GM12873 (cell line): ENCODE measurements around the gene SLAMF9.

Experiments used
- CTCF ChIP-seq: IDR thresholded peaks from 2 replicates; pipeline ENCODE4 v1.5.1; 2012; ENCODE audit warnings: low read depth, mild to moderate bottlenecking, moderate library complexity, low read length, control low read depth; ENCODE audit not compliant: insufficient read depth; ENCODE audit errors: missing control alignments

SLAMF9 gene

DNA sequence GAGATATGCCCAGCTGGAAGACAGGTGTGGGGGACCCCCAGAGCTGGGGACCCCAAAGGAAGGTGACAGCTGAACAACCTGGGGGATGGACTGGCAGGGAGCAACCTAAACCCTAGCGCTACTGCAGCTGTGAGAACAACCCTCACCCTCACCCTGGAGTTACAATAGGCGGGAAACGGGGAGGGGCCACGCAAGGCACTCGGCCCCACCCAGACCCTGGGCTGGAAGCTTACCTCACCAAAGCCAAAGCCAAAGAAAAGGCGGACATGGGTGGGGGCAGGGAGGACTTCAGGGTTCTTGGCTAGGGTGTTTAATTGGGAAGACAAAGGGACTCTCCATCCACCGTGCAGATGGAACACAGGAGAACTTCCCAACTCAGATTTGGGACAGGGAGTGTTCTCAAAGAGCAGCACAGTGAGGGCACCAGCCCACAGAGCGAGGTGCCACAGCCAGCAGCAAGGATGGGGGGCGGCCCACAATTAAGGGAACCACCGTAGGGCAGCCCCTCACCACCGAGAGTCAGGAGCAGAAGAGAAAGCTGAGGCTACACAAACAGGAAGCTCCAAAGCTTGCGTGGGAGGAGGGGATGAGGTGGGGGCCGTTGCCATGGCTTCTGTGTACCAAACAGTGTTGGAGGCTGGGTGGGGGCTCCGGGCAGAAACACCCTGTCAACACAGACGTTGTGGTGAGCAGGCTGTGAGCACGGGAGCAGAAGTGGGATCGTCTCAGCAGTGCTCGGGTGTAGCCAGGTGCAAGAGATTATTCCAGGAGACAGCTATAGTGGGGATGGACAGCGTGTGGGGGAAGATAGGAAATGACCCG, 30.6 kb downstream of the SLAMF9 start:
- no peak for TF ChIP-seq CTCF

DNA sequence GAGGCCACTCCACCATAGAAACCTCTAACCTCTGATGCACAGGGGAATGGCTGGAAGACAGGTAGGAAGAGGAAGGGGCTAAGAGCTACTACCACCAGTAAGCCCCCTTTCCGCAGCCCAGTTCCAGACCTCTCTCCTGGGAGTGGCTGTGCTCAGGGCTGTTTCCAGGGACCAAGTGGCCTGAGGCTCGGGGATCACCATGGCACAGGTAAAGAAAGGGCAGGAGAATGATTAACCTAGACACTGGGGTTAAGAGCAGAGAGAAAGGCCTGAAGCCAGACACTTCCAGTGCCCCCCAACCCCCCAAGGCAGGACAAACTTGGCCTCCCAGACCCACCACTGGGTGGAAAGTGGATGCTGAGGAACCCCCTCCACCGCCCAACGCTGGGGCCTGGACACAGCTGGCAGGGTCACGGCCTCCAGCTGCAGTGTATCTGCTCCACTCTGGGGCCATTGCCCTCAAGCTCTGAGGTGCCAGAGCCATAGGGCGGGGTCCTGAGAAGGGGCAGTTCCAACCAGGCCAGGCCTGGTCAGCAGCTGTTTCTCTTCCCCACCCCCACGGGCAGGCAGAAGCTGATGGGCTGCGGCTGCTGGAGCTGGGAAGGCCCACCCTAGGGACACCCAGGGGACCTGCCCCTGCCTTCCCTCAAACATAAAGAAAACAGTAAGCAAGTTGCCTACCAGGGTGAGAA, 31.4 kb downstream of the SLAMF9 start:
- TF ChIP-seq CTCF: no peak

DNA sequence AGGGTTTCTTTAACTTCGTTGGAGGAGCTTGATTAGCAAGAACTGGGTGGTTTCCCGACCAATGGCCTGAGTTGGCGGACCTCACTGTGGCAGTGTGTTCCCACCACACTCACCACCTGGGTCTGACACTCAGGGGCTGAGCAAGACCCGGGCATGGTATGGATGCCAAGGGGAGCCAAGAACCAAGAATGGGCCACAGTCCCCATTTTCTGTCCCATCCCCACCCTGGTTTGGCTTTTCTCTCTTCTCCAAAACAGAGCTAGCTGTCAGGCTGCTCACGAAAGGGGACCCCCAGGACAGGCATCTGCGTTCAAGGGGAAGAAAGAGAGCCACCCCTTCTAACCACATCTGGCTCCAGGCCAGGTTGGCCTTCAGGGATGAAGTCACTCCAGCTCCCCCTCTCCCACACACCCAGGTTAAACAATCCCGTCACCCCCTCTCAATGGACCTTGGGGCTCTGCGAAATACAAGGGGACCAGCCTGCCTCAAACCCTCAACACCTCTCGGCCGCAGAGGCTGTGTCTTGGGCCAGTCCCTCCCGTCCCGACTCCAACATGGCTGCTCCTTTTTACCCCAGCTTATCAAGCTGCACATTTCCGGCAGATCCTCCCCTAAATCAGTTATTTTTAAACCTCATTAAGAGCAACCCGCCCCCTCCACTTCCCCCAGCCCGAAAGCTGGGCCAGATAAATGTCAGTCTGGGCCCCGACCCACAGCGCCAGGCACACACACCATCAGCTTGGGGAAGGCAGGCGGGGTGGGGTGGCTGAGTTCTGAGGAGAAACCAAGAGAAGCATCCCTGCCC, 32.1 kb downstream of the SLAMF9 start:
- TF ChIP-seq CTCF: no peak

DNA sequence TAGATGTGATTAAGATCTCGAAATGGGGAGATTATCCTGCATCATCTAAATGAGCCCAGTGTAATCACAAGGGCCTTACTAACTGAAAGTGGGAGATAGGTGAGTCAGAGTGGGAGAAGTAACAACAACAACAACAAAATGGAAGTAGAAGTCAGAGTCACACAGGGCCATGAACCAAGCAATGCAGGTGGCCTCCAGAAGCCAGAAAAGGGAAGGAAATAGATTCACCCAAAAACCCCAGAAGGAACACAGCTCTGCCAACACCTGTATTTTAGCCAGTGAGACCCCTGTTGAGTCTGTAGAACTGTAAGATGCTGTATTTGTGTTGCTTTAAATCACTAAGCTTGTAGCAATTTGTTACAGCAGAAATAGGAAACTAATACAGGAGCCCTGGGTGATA, 32.8 kb downstream of the SLAMF9 start:
- no peak for TF ChIP-seq CTCF

DNA sequence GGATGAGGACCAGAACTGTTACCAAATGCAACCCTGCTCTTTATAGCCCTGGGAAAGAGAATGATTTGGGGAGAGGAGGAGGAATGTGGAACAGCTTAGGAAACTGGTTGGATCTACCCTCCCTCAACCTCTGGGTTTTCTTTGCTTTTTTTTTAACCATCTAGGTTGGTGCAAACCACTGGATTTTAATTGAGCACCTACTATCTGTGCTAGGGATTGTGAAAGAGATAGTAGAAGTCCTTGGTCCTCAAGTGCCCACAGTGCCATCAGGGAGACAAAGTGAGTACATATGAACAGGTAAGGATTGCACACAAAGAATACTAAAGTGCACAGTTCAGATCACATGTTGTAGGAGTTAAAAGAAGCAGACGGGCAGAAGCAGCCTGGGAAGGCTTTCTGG, 33.4 kb downstream of the SLAMF9 start:
- TF ChIP-seq CTCF: no peak

DNA sequence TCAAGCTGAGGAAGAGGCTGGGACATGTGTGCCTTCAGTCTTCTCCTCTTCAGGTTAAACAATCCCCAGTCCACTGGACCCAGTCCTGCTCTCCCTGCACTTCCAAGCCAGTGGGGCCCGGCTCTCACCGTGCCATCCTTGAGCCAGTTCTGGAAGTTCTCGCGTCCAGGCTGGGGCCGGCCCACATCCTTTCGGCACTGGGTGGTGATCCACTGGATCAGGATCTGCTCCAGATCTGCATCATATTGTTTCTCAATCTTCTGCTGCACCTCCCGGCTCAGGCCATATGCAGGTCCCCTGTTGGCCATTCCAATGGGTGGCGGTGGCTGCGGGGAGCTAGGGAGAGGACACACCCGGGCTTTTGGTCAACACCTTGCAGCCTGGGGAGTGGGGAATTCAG, 33.8 kb downstream of the SLAMF9 start:
- no peak for TF ChIP-seq CTCF
